Measurements from ENCODE around the gene OSBP2.

GRCh38 chr22:30909306-30909705 is 214.6 kb downstream of the OSBP2 start:
- TF ChIP-seq NR3C1 (IDR thresholded peaks at IDR 0.05): no peak
- TF ChIP-seq CTCF (IDR thresholded peaks at IDR 0.05): no peak
- no peak for TF ChIP-seq ZNF302 (CRISPR knock-in tag; IDR thresholded peaks at IDR 0.05)
- no peak for TF ChIP-seq MAX (IDR thresholded peaks at IDR 0.05)

Measured in A549 (cell line).